IMR-90 (cell line): Measurements from ENCODE around the gene HMBS. TPM values are rescaled to one million over a fixed set of nuclear protein-coding genes. Genes with fewer than 3 reads are reported as not detected.

Source experiments
- ATAC-seq: fragments of 200-7000 bp; cut with Tn5 transposase; 2 replicates; pipeline ENCODE4 v1.9.1; 2020; ENCODE audit warnings: low read depth, mild to moderate bottlenecking, moderate library complexity
- BruUV-seq: library from RNA; stranded (reverse); fragments of 400-500 nt; replicated peaks from 2 replicates; lab custom pipeline; 2021; lab: Mats Ljungman, UMichigan
- CTCF ChIA-PET: fragments of 300-600 bp; formaldehyde crosslinking; extraction: SDS; loops from one replicate; lab custom pipeline; 2021; ENCODE audit warnings: antibody characterized with exemption; lab: Yijun Ruan, JAX
- POLR2A ChIA-PET: fragments of 300-600 bp; sonication (Branson Sonifier 250); formaldehyde crosslinking; loops from one replicate; lab custom pipeline; 2022; ENCODE audit warnings: antibody characterized with exemption; ENCODE audit not compliant: unreplicated experiment; lab: Charles Lee
- DNase-seq: peaks from one replicate; pipeline ENCODE4 v3.0.0; 2013
- H2AFZ ChIP-seq: replicated peaks from 2 replicates; pipeline ENCODE3; 2013; ENCODE audit warnings: low read length, mild to moderate bottlenecking; ENCODE audit not compliant: poor library complexity
- H2AK5ac ChIP-seq: 2 replicates; pipeline ENCODE4 v1.6.1; 2013; ENCODE audit warnings: low read depth, low read length, inconsistent platforms
- H2AK9ac ChIP-seq: replicated peaks from 2 replicates; pipeline ENCODE3; 2013; ENCODE audit warnings: mild to moderate bottlenecking, low read depth, low read length, moderate library complexity; ENCODE audit not compliant: poor library complexity
- H2BK120ac ChIP-seq: 2 replicates; pipeline ENCODE4 v1.6.1; 2013; ENCODE audit warnings: low read depth, low read length, inconsistent platforms
- H2BK15ac ChIP-seq: 3 replicates; pipeline ENCODE4 v1.6.1; 2013; ENCODE audit warnings: low read depth, low read length, inconsistent platforms
- H2BK20ac ChIP-seq: 2 replicates; pipeline ENCODE4 v1.6.1; 2013; ENCODE audit warnings: low read depth, mild to moderate bottlenecking, inconsistent platforms, low read length, moderate library complexity
- H2BK5ac ChIP-seq: 2 replicates; pipeline ENCODE4 v1.6.1; 2013; ENCODE audit warnings: mild to moderate bottlenecking, low read depth, low read length, inconsistent platforms; ENCODE audit not compliant: poor library complexity, severe bottlenecking
- H3K14ac ChIP-seq: replicated peaks from 2 replicates; pipeline ENCODE4 v1.6.1; 2013; ENCODE audit warnings: low read depth, low read length, inconsistent platforms
- H3K18ac ChIP-seq: 2 replicates; pipeline ENCODE4 v1.6.1; 2013; ENCODE audit warnings: low read depth, low read length, control low read depth
- H3K23ac ChIP-seq: 2 replicates; pipeline ENCODE4 v1.6.1; 2013; ENCODE audit warnings: low read depth, low read length, inconsistent platforms
- H3K27ac ChIP-seq: 2 replicates; pipeline ENCODE4 v1.5.1; 2013; ENCODE audit warnings: mild to moderate bottlenecking, control low read depth, low read length; ENCODE audit not compliant: insufficient read depth
- H3K27me3 ChIP-seq: 2 replicates; pipeline ENCODE4 v1.6.1; 2013; ENCODE audit warnings: low read length; ENCODE audit not compliant: control insufficient read depth, insufficient read depth
- H3K36me3 ChIP-seq: 2 replicates; pipeline ENCODE4 v1.6.1; 2013; ENCODE audit warnings: low read length, mixed read lengths; ENCODE audit not compliant: control insufficient read depth, insufficient read depth
- H3K4ac ChIP-seq: 2 replicates; pipeline ENCODE4 v1.6.1; 2013; ENCODE audit warnings: low read depth, low read length, inconsistent platforms
- H3K4me1 ChIP-seq: 2 replicates; pipeline ENCODE4 v1.6.1; 2013; ENCODE audit warnings: low read length, mixed read lengths; ENCODE audit not compliant: control insufficient read depth, insufficient read depth
- H3K4me2 ChIP-seq: 2 replicates; pipeline ENCODE4 v1.6.1; 2013; ENCODE audit warnings: low read depth, mild to moderate bottlenecking, control low read depth, low read length, moderate library complexity
- H3K4me3 ChIP-seq: 2 replicates; pipeline ENCODE4 v1.5.1; 2013; ENCODE audit warnings: low read depth, mild to moderate bottlenecking, control low read depth, low read length, moderate library complexity; ENCODE audit not compliant: insufficient read depth
- H3K56ac ChIP-seq: 2 replicates; pipeline ENCODE4 v1.6.1; 2013; ENCODE audit warnings: low read length, inconsistent platforms; ENCODE audit not compliant: insufficient read depth; ENCODE audit errors: extremely low read depth
- H3K79me1 ChIP-seq, 2 experiments: 2 replicates each; pipeline ENCODE4 v1.6.1; 2013; ENCODE audit warnings: low read length in 2 of 2, inconsistent platforms in 1 of 2, low read depth in 1 of 2
- H3K9ac ChIP-seq: 2 replicates; pipeline ENCODE4 v1.6.1; 2013; ENCODE audit warnings: low read depth, low read length, control low read depth
- H3K9me1 ChIP-seq: 2 replicates; pipeline ENCODE4 v1.6.1; 2013; ENCODE audit warnings: low read length, inconsistent platforms; ENCODE audit not compliant: insufficient read depth
- H3K9me3 ChIP-seq: 2 replicates; pipeline ENCODE4 v1.6.1; 2013; ENCODE audit warnings: low read length; ENCODE audit not compliant: control insufficient read depth, insufficient read depth
- H4K20me1 ChIP-seq: 2 replicates; pipeline ENCODE4 v1.6.1; 2013; ENCODE audit warnings: low read length, inconsistent platforms; ENCODE audit not compliant: insufficient read depth
- H4K5ac ChIP-seq: 2 replicates; pipeline ENCODE4 v1.6.1; 2013; ENCODE audit warnings: mild to moderate bottlenecking, low read depth, low read length, control low read depth
- H4K8ac ChIP-seq, 2 experiments: 2 replicates each; pipeline ENCODE4 v1.6.1; 2013; ENCODE audit warnings: low read depth in 2 of 2, low read length in 2 of 2, control low read depth in 1 of 2, inconsistent platforms in 1 of 2
- H4K91ac ChIP-seq: 2 replicates; pipeline ENCODE4 v1.6.1; 2013; ENCODE audit warnings: low read depth, low read length, inconsistent platforms; ENCODE audit not compliant: insufficient read depth
- BHLHE40 ChIP-seq: fragments of 150-350 bp; IDR thresholded peaks from 2 replicates; pipeline ENCODE4 v1.6.1; 2016; ENCODE audit warnings: mild to moderate bottlenecking, low read depth, low read length
- CEBPB ChIP-seq: IDR thresholded peaks from 2 replicates; pipeline ENCODE4 v1.6.1; 2012; ENCODE audit warnings: low read depth, low read length, improper control_type of control experiment
- CHD1 ChIP-seq: IDR thresholded peaks from 2 replicates; pipeline ENCODE4 v1.6.1; 2012; ENCODE audit warnings: low read depth, low read length, improper control_type of control experiment
- FOS ChIP-seq: fragments of 150-350 bp; IDR thresholded peaks from 2 replicates; pipeline ENCODE4 v1.6.1; 2016; ENCODE audit warnings: low read depth, low read length
- MAFK ChIP-seq: IDR thresholded peaks from 2 replicates; pipeline ENCODE4 v1.6.1; 2012; ENCODE audit warnings: low read depth, low read length, improper control_type of control experiment
- MAZ ChIP-seq: IDR thresholded peaks from 2 replicates; pipeline ENCODE4 v1.6.1; 2012; ENCODE audit warnings: low read depth, mild to moderate bottlenecking, low read length, improper control_type of control experiment, moderate library complexity, borderline replicate concordance
- MXI1 ChIP-seq: IDR thresholded peaks from 2 replicates; pipeline ENCODE4 v1.6.1; 2012; ENCODE audit warnings: low read depth, mild to moderate bottlenecking, low read length, moderate library complexity, borderline replicate concordance
- NFE2L2 ChIP-seq: fragments of 150-350 bp; IDR thresholded peaks from 2 replicates; pipeline ENCODE4 v1.6.1; 2016; ENCODE audit warnings: low read depth, mild to moderate bottlenecking, low read length
- POLR2A ChIP-seq: IDR thresholded peaks from 2 replicates; pipeline ENCODE4 v1.6.1; 2012; ENCODE audit warnings: mild to moderate bottlenecking, low read depth, low read length
- RAD21 ChIP-seq: IDR thresholded peaks from 2 replicates; pipeline ENCODE4 v1.6.1; 2012; ENCODE audit warnings: low read length, improper control_type of control experiment
- RCOR1 ChIP-seq: IDR thresholded peaks from 2 replicates; pipeline ENCODE4 v1.6.1; 2012; ENCODE audit warnings: mild to moderate bottlenecking, low read length, improper control_type of control experiment; ENCODE audit not compliant: insufficient replicate concordance
- RFX5 ChIP-seq: IDR thresholded peaks from 2 replicates; pipeline ENCODE4 v1.8.0; 2012; ENCODE audit warnings: low read depth, mild to moderate bottlenecking, low read length, moderate library complexity
- SMC3 ChIP-seq: fragments of 150-350 bp; IDR thresholded peaks from 2 replicates; pipeline ENCODE4 v1.6.1; 2016; ENCODE audit warnings: low read depth, mild to moderate bottlenecking, antibody characterized with exemption, low read length, moderate library complexity
- WGBS, 2 experiments: methylation state at CpG; one replicate each; pipeline versions ENCODE4 v1.1.5 to v1.1.7; 2013; ENCODE audit warnings: missing lambda C conversion rate in 2 of 2; ENCODE audit not compliant: insufficient read length in 1 of 2; ENCODE audit errors: extremely low coverage in 2 of 2; 5-methylcytosine and 5-hydroxymethylcytosine counted together
- dilution Hi-C: fragments of 300-500 bp; cut with HindIII; formaldehyde crosslinking; loops from one replicate; pipeline ENCODE4 v1.14.3; 2018; ENCODE audit warnings: low sequenced_read_pairs; ENCODE audit not compliant: unreplicated experiment
- in situ Hi-C: fragments of 300-500 bp; cut with MboI; formaldehyde crosslinking; loops from 3 replicates; pipeline ENCODE4 v1.14.3; 2019; ENCODE audit warnings: low sequenced_read_pairs, inconsistent platforms, mixed read lengths
- intact Hi-C: fragments of 100-400 bp; cut with micrococcal nuclease; formaldehyde crosslinking; loops from 2 replicates; pipeline ENCODE4 v1.10.0; 2022
- polyA plus RNA-seq, 3 experiments: library from polyadenylated mRNA; depleted of rRNA; stranded (reverse); fragments of >200 nt; gene quantifications; 2 replicates each; pipeline ENCODE4 v1.2.3, GENCODE V29; 2012; ENCODE audit warnings: low replicate concordance in 1 of 3
- total RNA-seq: library from RNA; depleted of rRNA; stranded (reverse); fragments of >200 nt; gene quantifications from 2 replicates; pipeline ENCODE4 v1.2.3, GENCODE V29; 2012
- TF ChIP-seq, protein P1 (sequence below): conservative IDR thresholded peaks from 2 replicates; pipeline ENCODE4 v1.5.1; 2012; ENCODE audit warnings: mild to moderate bottlenecking, low read depth, low read length, improper control_type of control experiment
- TF ChIP-seq, protein P2 (sequence below): fragments of 150-350 bp; IDR thresholded peaks from 2 replicates; pipeline ENCODE4 v1.6.1; 2017; ENCODE audit warnings: mild to moderate bottlenecking, antibody characterized with exemption, low read length, low read depth
- TF ChIP-seq, protein P3 (sequence below): fragments of 150-350 bp; IDR thresholded peaks from 2 replicates; pipeline ENCODE4 v1.6.1; 2016; ENCODE audit warnings: low read depth, mild to moderate bottlenecking, low read length, moderate library complexity, borderline replicate concordance

HMBS gene
- total and polyA plus RNA-seq, 2 of the 4 experiments (the other 2 are of a cell fraction), result 17.9 to 59.5 TPM

DNA sequence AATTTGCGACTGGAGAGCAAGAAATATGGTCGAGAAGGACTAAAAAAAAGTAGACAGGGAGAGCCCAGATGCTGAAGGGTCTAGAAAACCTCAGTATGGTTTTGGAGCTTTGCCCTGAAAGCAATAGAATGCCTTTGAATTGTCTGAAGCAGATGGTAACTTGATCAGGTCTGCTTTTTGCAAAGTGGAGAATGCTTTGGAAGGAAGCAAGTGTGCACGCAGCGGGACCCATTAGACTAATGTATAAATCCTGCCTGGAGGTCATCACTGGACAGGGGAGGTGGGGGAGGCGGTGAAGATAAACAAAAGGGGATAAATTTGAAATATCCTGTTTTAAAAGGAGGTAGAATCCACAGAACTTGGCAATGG, 35.9 kb downstream of the HMBS start:
- Histone ChIP-seq H3K9me1 (peaks cover 4% of the 10 kb centered on the region), H3K9me3 (no peaks in the 10 kb centered on the region), H2AFZ (peak overlapping the region; percentile 99), H3K27me3 (no peaks in the 10 kb centered on the region), H3K27ac (peak overlapping the region; percentile 60), H3K4me2 (peak overlapping the region; percentile 72), H3K23ac (peak overlapping the region; percentile 91), H4K20me1 (no peaks in the 10 kb centered on the region; the same call in 1 of the 2 replicates), H2BK15ac (peak overlapping the region; percentile 6; the same call in 1 of the 3 replicates), H4K8ac (peak overlapping the region; percentile 76 to 98), H3K56ac (peak overlapping the region; percentile 65), H4K91ac (peak overlapping the region; percentile 65), H3K9ac (peak overlapping the region; percentile 66), H2BK20ac (no peak overlapping the region), H4K5ac (peak overlapping the region; percentile 59), H3K14ac (peak overlapping the region; percentile 91), H2BK120ac (peak overlapping the region; percentile 21; the same call in 1 of the 2 replicates), H2BK5ac (peak overlapping the region; percentile 66), H3K18ac (peak overlapping the region; percentile 20), H3K4ac (peak overlapping the region; percentile 87), H2AK9ac (peak overlapping the region; percentile 86), H3K4me1 (peaks cover 1% of the 10 kb centered on the region; the same call in 1 of the 2 replicates), H3K4me3 (peak overlapping the region; percentile 43), H3K79me1 (peaks cover 15 to 34% of the 10 kb centered on the region in 2 experiments), H3K36me3 (peaks cover 11% of the 10 kb centered on the region), H2AK5ac (peak overlapping the region; percentile 69)
- WGBS, 2 experiments, result 9% methylated on average over 4 of the region's 5 CpGs; no CpG with 5 or more reads in 1 of the 2 experiments
- ChIA-PET POLR2A (no interaction called here), CTCF (no interaction called here)
- intact Hi-C loops (no loop called here), dilution Hi-C loops (no loop called here), in situ Hi-C loops (no loop called here)
- BruUV-seq, result no TSS peak
- ATAC-seq (peak; percentile 12), DNase-seq (peak; percentile 70)
- TF ChIP-seq MXI1 (no peak), FOS (no peak), RAD21 (no peak), CHD1 (no peak), BHLHE40 (no peak), CEBPB (no peak), NFE2L2 (no peak), POLR2A (no peak), SMC3 (no peak), RCOR1 (no peak), RFX5 (no peak), MAFK (no peak), MAZ (no peak)
- TF ChIP-seq, protein P1, sequence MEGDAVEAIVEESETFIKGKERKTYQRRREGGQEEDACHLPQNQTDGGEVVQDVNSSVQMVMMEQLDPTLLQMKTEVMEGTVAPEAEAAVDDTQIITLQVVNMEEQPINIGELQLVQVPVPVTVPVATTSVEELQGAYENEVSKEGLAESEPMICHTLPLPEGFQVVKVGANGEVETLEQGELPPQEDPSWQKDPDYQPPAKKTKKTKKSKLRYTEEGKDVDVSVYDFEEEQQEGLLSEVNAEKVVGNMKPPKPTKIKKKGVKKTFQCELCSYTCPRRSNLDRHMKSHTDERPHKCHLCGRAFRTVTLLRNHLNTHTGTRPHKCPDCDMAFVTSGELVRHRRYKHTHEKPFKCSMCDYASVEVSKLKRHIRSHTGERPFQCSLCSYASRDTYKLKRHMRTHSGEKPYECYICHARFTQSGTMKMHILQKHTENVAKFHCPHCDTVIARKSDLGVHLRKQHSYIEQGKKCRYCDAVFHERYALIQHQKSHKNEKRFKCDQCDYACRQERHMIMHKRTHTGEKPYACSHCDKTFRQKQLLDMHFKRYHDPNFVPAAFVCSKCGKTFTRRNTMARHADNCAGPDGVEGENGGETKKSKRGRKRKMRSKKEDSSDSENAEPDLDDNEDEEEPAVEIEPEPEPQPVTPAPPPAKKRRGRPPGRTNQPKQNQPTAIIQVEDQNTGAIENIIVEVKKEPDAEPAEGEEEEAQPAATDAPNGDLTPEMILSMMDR, result no peak
- TF ChIP-seq, protein P2, sequence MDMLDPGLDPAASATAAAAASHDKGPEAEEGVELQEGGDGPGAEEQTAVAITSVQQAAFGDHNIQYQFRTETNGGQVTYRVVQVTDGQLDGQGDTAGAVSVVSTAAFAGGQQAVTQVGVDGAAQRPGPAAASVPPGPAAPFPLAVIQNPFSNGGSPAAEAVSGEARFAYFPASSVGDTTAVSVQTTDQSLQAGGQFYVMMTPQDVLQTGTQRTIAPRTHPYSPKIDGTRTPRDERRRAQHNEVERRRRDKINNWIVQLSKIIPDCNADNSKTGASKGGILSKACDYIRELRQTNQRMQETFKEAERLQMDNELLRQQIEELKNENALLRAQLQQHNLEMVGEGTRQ, result no peak
- TF ChIP-seq, protein P3, sequence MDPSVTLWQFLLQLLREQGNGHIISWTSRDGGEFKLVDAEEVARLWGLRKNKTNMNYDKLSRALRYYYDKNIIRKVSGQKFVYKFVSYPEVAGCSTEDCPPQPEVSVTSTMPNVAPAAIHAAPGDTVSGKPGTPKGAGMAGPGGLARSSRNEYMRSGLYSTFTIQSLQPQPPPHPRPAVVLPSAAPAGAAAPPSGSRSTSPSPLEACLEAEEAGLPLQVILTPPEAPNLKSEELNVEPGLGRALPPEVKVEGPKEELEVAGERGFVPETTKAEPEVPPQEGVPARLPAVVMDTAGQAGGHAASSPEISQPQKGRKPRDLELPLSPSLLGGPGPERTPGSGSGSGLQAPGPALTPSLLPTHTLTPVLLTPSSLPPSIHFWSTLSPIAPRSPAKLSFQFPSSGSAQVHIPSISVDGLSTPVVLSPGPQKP, result no peak
